Right lobe of liver (tissue), 4 donors: Measurements from ENCODE around the gene SNX32.

Experiments
- POLR2A ChIP-seq: fragments of 450-650 bp; IDR thresholded peaks from one replicate; pipeline ENCODE4 v1.6.1; 2017; ENCODE audit warnings: antibody characterized with exemption, mild to moderate bottlenecking
- TF ChIP-seq, protein P1 (sequence below), 4 donors: fragments of 200-600 bp in 3 of 4; fragments of 450-650 bp in 1 of 4; IDR thresholded peaks; one replicate each; pipeline versions ENCODE4 v1.5.1 to v1.8.0; 2016 to 2022; ENCODE audit warnings: antibody characterized with exemption in 4 of 4, mild to moderate bottlenecking in 2 of 4
- donor health status: DM: no; HTN: no; CAD: no.
- donor health status: DM: no; HTN: no; CAD: no.
- donor health status: DM: no; HTN: yes; CAD: no.

DNA sequence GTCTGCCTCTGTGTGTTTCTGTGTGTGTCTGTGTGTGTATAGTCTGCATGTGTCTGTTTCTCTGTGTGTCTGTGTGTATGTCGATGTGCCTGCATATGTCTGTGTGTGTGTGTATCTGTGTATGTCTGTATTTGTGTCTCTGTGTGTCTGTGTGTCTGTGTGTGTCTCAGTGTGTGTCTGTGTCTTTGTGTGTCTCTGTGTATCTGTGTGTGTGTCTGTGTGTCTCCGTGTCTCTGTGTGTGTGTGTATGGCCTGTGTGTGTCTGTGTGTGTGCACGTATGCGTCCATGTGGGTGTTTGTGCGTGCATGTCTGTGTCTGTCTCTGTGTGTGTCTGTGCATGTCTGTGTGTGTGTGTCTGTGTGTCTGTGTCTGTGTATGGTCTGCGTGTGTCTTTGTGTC, 439 bp downstream of the SNX32 start:
- TF ChIP-seq POLR2A = no peak
- TF ChIP-seq, protein P1, sequence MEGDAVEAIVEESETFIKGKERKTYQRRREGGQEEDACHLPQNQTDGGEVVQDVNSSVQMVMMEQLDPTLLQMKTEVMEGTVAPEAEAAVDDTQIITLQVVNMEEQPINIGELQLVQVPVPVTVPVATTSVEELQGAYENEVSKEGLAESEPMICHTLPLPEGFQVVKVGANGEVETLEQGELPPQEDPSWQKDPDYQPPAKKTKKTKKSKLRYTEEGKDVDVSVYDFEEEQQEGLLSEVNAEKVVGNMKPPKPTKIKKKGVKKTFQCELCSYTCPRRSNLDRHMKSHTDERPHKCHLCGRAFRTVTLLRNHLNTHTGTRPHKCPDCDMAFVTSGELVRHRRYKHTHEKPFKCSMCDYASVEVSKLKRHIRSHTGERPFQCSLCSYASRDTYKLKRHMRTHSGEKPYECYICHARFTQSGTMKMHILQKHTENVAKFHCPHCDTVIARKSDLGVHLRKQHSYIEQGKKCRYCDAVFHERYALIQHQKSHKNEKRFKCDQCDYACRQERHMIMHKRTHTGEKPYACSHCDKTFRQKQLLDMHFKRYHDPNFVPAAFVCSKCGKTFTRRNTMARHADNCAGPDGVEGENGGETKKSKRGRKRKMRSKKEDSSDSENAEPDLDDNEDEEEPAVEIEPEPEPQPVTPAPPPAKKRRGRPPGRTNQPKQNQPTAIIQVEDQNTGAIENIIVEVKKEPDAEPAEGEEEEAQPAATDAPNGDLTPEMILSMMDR (IDR thresholded peaks at IDR 0.05) = no peak
